A673 (cell line): ENCODE measurements around the gene IGFBP4. TPM values are rescaled to one million over a fixed set of nuclear protein-coding genes. Genes with fewer than 3 reads are reported as not detected.

Source experiments
- BruUV-seq: library from RNA; stranded (reverse); fragments of 400-500 nt; replicated peaks from 2 replicates; lab custom pipeline; 2021; lab: Mats Ljungman, UMichigan
- CTCF ChIA-PET: fragments of 300-600 bp; sonication (Branson Sonifier 250); formaldehyde crosslinking; loops from one replicate; lab custom pipeline; 2022; ENCODE audit warnings: antibody characterized with exemption; lab: Charles Lee
- POLR2A ChIA-PET: fragments of 300-600 bp; sonication (Branson Sonifier 250); formaldehyde crosslinking; loops from one replicate; lab custom pipeline; 2022; ENCODE audit warnings: antibody characterized with exemption; ENCODE audit not compliant: low non-redundant PET; lab: Charles Lee
- DNase-seq: peaks from one replicate; pipeline ENCODE4 v3.0.0-alpha.2; 2015; ENCODE audit warnings: low spot score
- H3K27ac ChIP-seq: fragments of 200-600 bp; sonication (generic); 2 replicates; pipeline ENCODE4 v1.5.1; 2016; ENCODE audit warnings: mixed run types, low read depth, mild to moderate bottlenecking, mixed read lengths, antibody characterized with exemption, low read length; ENCODE audit not compliant: poor library complexity, severe bottlenecking
- H3K27me3 ChIP-seq: fragments of 200-600 bp; sonication (generic); replicated peaks from 2 replicates; pipeline ENCODE4 v1.6.1; 2017; ENCODE audit warnings: mixed run types, low read depth, mild to moderate bottlenecking, mixed read lengths, antibody characterized with exemption, low read length; ENCODE audit not compliant: insufficient read depth, poor library complexity
- H3K36me3 ChIP-seq: fragments of 200-600 bp; sonication (generic); 2 replicates; pipeline ENCODE4 v1.6.1; 2016; ENCODE audit warnings: mixed run types, mild to moderate bottlenecking, mixed read lengths, antibody characterized with exemption, low read length; ENCODE audit not compliant: insufficient read depth, poor library complexity, severe bottlenecking
- H3K4me1 ChIP-seq: fragments of 200-600 bp; sonication (generic); 2 replicates; pipeline ENCODE4 v1.6.1; 2017; ENCODE audit warnings: mixed run types, mild to moderate bottlenecking, mixed read lengths, antibody characterized with exemption, low read length; ENCODE audit not compliant: insufficient read depth, poor library complexity, severe bottlenecking
- H3K4me3 ChIP-seq: fragments of 200-600 bp; sonication (generic); 2 replicates; pipeline ENCODE4 v1.5.1; 2016; ENCODE audit warnings: low read depth, mixed run types, mild to moderate bottlenecking, mixed read lengths, low read length; ENCODE audit not compliant: poor library complexity, severe bottlenecking
- H3K9me3 ChIP-seq: fragments of 200-600 bp; sonication (generic); 2 replicates; pipeline ENCODE4 v1.6.1; 2016; ENCODE audit warnings: mixed run types, low read depth, mild to moderate bottlenecking, mixed read lengths, antibody characterized with exemption, low read length; ENCODE audit not compliant: poor library complexity, severe bottlenecking
- EZH2 ChIP-seq: fragments of 200-600 bp; sonication (generic); IDR thresholded peaks from 2 replicates; pipeline ENCODE4 v1.6.1; 2017; ENCODE audit warnings: borderline replicate concordance, low read depth, mild to moderate bottlenecking, mixed read lengths, antibody characterized with exemption, low read length; ENCODE audit not compliant: poor library complexity, severe bottlenecking
- intact Hi-C: fragments of 100-400 bp; cut with micrococcal nuclease; formaldehyde crosslinking; loops from one replicate; pipeline ENCODE4 v1.10.0; 2022; ENCODE audit not compliant: unreplicated experiment
- total RNA-seq: library from RNA; stranded (reverse); gene quantifications from 2 replicates; pipeline ENCODE4 v1.2.3, GENCODE V29; 2021
- TF ChIP-seq, protein P1 (sequence below): fragments of 300-800, 200-600 bp; sonication (generic); conservative IDR thresholded peaks from 2 replicates; pipeline ENCODE4 v1.5.1; 2017; ENCODE audit warnings: low read depth, mild to moderate bottlenecking, antibody characterized with exemption, low read length, moderate library complexity, mixed read lengths

Gene IGFBP4
- total RNA-seq, 1 experiment from 2014 or later, result 4.8 TPM

DNA sequence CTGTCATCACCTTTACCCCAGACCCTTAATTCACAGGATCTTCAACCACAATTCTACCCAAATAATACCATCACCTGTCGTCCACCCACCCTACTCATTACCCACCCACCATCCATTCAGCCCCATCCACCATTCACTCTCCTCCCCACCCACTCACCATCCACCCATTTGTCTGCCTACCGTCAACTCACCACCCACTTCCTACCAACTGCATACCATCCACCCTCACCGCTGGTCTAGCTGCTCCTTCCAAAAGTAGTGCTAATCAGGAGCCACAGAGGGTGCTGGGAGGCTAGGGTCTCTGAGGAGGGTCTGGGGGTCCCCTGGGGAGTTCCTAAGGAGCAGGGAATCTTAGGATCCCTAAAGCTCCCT is 12.0 kb upstream of the IGFBP4 start:
- POLR2A ChIA-PET, result no interaction called here
- CTCF ChIA-PET, result no interaction called here
- H3K4me1 ChIP-seq, result no peaks in the 10 kb centered on the region
- H3K4me3 ChIP-seq, result no peak overlapping the region
- no peaks in the 10 kb centered on the region for H3K27me3 ChIP-seq
- no peaks in the 10 kb centered on the region for H3K36me3 ChIP-seq
- no peak overlapping the region for H3K27ac ChIP-seq
- no TSS peak for BruUV-seq
- no peaks in the 10 kb centered on the region for H3K9me3 ChIP-seq
- TF ChIP-seq, protein P1, sequence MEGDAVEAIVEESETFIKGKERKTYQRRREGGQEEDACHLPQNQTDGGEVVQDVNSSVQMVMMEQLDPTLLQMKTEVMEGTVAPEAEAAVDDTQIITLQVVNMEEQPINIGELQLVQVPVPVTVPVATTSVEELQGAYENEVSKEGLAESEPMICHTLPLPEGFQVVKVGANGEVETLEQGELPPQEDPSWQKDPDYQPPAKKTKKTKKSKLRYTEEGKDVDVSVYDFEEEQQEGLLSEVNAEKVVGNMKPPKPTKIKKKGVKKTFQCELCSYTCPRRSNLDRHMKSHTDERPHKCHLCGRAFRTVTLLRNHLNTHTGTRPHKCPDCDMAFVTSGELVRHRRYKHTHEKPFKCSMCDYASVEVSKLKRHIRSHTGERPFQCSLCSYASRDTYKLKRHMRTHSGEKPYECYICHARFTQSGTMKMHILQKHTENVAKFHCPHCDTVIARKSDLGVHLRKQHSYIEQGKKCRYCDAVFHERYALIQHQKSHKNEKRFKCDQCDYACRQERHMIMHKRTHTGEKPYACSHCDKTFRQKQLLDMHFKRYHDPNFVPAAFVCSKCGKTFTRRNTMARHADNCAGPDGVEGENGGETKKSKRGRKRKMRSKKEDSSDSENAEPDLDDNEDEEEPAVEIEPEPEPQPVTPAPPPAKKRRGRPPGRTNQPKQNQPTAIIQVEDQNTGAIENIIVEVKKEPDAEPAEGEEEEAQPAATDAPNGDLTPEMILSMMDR, result no peak
- TF ChIP-seq EZH2, result no peak
- no peak for DNase-seq
- intact Hi-C loops, result no loop called here

DNA sequence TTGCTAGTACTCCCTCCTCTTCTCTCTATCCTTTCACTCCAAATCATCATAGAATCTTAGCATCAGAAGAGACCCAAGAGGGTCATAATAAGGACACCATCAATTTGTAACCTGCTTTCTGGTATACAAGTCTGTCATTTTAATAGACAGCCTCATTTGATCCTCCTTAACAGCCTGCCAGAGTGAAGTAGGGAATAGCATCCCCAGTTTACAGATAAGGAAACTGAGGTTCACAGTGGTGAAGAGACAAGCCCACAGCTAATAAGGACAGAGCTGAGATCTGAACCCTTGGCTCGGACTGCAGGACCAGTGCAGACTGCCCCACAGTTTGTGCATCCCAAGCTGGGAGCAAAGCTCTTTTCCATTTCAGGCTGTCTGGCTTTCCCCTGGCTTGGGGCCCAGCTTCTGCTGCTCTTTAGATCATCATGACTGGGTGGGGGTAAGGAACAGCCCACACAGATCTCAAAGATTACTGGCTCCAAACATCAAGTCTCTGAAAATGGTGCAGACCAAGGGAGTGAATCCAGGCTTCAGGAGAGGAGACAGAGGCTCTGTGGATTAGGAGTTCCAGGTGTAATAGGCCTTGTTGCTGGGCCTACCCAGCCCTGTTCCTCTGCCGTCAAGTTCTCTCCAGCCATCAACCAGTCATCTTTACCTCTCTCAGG is 10.3 kb upstream of the IGFBP4 start:
- H3K4me1 ChIP-seq, result no peaks in the 10 kb centered on the region
- CTCF ChIA-PET, result no interaction called here

DNA sequence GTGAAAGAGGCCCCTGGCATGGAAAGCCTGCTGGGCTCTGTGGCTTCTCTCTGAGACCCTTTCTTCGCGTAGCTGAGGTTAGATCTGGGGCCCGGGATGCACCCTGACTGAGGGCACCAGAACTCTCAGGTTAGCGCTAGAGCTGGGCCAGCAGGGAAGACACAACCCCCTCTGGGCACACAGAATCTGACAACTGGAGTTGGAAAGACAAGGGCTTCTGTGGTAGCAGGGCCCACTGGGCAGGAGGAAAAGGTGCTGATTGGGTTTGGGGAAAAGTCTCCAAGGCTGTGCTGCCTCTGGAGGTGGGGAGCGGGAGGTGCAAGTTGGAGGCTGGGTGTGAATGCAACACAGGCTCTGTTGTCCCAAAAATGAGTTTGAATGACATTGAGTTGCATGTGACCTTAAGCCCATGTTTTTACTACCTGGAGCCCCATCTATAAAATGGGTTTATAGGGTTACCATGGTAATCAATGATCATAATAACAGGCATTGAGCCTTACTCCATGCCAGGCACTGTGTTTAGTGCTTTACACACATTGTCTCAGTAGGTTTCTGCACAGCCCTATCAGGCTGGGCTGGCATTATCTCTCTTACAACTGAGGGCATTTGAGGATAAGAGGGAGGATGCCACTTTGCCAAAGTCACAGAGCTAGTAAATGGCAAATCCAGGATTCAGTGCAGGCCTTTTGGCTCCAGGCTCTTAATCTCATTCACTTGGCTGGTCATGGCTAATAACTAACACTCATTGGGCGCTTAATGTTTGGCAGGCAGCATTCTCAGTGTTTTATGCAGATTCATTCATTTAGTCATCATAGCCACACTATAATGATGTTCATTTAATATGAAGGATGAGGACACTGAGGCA is 9.5 kb upstream of the IGFBP4 start:
- TF ChIP-seq EZH2, result no peak
- TF ChIP-seq, protein P1, result peak; percentile 47
- Histone ChIP-seq H3K27me3 (no peaks in the 10 kb centered on the region), H3K36me3 (no peaks in the 10 kb centered on the region), H3K27ac (no peak overlapping the region), H3K9me3 (no peaks in the 10 kb centered on the region), H3K4me3 (no peak overlapping the region), H3K4me1 (no peaks in the 10 kb centered on the region)
- POLR2A ChIA-PET, result no interaction called here
- DNase-seq, result no peak
- intact Hi-C loops, result no loop called here
- BruUV-seq, result no TSS peak
- CTCF ChIA-PET, result no interaction called here

More for the DNA sequence above, 10.3 kb upstream of the IGFBP4 start:
- no peak for DNase-seq
- no peaks in the 10 kb centered on the region for H3K27me3 ChIP-seq
- H3K27ac ChIP-seq, result no peak overlapping the region
- no peaks in the 10 kb centered on the region for H3K9me3 ChIP-seq
- no TSS peak for BruUV-seq
- H3K4me3 ChIP-seq, result no peak overlapping the region
- no peaks in the 10 kb centered on the region for H3K36me3 ChIP-seq
- intact Hi-C loops, result no loop called here
- POLR2A ChIA-PET, result no interaction called here
- TF ChIP-seq, protein P1, result no peak
